GM19467 (cell line): ENCODE measurements around the gene IQCH.
"Not testable (repeated sequence)": the region's sequence is repeated elsewhere in the genome, so short reads cannot be mapped to it uniquely, and the experiment has no call there.

Experiments used
- ATAC-seq: cut with Tn5 transposase; IDR thresholded peaks from one replicate; pipeline ENCODE4 v1.9.1; 2021; ENCODE audit warnings: mild to moderate bottlenecking, moderate library complexity; ENCODE audit not compliant: unreplicated experiment

The IQCH gene

DNA sequence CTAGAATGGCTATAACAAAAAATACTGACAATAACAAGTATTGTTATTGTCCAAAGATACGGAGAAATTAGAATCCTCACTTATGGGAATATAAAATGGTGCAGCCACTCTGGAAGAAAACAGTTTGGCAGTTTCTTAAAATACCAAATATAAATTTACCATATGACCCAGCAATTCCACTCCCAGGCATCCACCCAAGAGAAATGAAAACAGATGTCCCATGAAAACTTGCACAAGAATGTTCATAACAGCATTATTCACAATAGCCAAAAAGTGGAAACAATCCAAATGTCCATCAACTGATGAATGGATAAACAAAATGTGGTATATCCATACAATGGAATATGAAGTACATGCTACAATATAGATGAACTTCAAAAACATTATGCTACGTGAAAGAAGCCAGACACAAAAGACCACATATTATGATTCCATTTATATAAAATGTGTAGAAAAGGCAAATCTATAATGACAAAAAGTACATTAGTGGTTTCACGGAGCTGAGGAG is 9.6 kb upstream of the IQCH start:
- ATAC-seq = no peak

DNA sequence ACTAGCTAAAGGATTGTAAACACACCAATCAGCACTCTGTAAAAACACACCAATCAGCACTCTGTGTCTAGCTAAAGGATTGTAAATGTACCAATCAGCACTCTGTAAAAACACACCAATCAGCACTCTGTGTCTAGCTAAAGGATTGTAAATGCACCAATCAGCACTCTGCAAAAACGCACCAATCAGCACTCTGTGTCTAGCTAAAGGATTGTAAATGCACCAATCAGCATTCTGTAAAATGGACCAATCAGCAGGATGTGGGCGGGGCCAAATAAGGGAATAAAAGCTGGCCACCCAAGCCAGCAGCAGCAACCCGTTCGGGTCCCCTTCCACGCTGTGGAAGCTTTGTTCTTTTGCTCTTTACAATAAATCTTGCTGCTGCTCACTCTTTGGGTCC is 8.0 kb upstream of the IQCH start:
- ATAC-seq = not testable (repeated sequence)

DNA sequence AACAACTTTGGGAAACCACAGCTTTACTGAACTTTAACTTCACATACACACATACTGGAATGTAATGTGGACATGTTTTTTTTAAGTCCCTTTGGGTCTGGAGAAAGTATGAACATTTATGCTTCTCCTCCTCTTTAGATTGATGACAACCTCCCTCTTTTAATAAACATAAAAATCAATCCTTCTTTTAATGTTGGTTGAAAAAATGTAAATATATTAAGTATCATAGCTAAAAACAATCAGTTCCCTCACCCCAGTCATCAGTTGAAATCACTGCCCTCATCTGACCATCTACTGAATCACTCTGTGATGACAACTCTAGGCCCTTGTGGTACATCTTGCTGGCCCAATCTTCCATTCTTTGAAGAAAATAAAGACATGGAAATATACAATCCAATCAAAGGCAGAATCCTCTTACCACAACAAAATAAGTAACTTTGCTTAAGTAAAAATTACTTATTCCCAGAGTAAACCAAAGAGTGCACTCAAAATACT is 6.5 kb upstream of the IQCH start:
- ATAC-seq = no peak

- ATAC-seq = no peak
Observed at GRCh38 chr15:67249830-67250229, 4.8 kb upstream of the IQCH start.

GRCh38 chr15:67251318-67251717 is 3.3 kb upstream of the IQCH start:
- ATAC-seq = no peak

DNA sequence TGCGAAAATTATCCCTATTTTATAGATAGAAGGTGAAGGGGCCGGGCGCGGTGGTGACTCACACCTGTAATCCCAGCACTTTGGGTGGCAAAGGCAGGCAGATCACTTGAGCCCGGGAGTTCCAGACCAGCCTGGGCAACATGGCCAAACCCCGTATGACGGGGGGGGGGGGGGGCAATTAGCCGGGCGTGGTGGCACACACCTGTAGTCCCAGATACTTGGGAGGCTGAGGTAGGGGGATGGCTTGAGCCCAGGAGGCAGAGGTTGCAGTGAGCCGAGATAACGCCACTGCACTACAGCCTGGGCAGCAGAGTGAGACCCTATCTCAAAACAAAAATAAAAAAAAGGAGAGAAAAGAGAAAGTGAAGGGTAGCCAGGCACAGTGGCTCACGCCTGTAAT is 1.5 kb upstream of the IQCH start:
- ATAC-seq = no peak

DNA sequence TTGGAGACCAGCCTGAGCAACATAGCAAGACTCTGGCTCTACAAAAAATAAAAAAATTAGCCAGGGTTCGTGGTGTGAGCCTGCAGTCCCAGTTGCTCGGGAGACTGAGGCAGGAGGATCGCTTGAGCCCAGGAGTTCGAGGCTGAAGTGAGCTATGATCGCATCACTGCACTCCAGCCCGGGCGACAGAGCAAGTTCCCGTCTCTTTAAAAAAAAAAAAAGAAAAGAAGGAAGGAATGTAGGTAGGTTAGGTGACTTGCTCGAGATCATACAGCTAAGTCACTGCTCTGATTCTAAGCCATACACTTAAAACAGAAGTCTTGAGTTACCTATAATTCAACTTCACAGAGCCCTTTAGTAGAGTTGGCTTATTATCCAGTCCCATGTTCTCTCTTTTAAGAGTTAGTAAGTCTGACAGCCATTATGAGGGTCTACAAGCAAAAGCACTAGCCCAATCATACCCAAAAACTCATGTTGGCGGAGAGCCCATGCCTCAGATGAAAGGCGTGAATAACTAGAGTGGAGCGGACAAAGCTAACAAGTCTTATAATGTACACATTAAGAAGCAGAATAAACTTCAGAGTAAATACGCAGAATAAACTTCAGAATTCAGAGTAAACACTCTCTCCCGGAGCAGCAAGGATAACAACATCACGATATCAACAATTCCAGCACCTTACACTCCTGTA is 893 bp upstream of the IQCH start:
- no peak for ATAC-seq

GRCh38 chr15:67256051-67256450 is 1.5 kb downstream of the IQCH start:
- ATAC-seq = no peak

- ATAC-seq = not testable (repeated sequence)
Observed at GRCh38 chr15:67258412-67258811, 3.8 kb downstream of the IQCH start.

- ATAC-seq = no peak
Observed at GRCh38 chr15:67259379-67259778, 4.8 kb downstream of the IQCH start.

GRCh38 chr15:67259806-67260205 is 5.2 kb downstream of the IQCH start:
- no peak for ATAC-seq

DNA sequence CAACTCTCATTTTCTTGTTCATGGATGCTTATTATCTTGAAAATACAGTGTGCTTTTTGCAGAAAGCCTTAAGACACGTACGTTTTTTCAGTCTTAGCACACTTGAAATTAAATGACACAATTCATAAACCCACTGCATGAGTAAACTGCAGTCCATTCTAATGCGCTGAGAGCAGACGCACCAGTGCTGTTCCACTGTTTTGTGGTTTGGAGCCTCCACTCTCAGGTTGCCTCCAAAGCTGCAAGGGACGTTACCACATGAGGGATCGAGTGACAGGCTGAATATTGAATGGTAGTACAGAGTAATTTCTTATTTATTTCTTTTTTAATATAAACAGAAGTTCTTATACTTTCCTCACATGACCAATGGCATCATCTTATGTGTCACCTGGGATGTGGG is 12.3 kb downstream of the IQCH start:
- no peak for ATAC-seq

DNA sequence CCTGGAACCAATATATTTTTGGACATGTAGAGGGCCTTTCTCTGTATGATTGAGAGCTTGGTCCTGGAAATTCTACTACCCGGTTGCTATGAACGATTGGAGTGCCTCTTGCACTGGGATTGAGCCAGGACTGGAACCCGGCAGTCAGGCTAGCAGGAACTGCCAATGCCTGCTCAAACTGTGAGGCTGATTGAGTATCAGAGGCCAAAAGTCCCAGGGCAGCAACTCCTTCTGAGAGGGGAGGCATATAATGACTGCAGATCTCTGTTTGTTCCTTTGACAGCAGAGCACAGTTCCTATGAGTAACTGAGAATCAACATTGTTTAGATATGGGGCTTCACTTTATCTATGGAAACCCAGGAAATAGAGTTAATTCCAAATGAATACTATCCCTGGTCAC is 12.9 kb downstream of the IQCH start:
- no peak for ATAC-seq

DNA sequence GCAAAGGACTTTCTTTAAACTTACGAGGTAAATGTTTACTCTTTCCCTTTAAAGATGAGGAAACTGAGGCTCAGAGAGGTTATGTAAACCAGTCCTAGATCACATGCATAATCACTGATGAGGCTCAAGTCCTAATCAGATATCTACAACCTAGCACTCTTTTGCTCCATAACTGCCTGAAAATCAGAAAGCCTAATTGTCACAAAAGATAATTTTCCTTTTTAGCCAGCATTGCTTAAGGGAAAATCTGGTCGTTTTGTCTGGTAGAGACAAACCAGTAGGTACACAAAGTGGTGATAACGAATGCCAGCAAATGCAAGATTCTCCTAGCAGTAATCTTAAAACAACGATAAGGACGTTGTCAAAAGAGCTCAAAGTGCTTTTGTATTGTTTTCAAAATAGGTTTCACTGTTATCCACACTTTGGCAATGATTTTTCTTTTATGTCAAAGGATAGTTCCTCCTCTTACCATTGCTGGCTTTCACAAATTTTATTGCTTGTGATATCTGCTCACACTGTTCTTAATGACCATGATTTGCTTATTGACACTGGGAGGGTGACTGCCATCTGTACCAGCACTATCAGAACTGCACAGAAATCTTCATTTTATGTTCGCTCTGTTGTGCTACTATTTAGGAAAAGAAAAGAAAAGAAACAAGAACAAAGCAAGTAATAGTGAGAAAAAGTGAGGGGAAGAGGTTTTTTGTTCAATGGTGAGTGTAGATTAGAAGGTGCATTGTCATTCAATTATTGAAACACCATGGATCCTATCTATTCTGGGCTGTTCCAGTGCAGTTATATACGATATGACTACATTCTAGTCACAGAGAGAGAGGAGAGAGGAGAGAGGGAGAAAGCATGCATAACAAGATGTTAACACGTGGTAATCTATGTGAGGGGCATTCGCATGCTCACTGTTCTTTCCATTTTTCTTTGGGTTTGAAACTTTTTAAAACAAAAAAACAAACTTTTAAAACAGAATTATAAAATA is 13.7 kb downstream of the IQCH start:
- no peak for ATAC-seq

DNA sequence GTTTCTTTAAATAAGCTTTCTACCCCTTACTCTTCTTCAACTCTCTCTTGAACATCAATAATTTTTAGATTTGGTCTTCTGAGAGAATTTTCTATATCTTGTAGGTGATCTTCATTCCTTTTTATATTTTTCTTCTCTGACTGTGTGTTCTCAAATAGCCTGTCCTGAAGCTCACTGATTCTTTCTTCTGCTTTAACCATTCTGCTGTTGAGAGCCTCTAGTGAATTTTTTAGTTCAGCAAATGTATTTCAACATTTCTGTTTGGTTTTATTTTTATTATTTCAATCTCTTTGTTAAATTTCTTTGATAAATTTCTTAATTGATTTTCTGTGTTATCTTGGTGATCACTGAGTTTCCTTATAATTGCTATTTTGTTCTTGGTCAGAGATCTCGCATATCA is 19.6 kb downstream of the IQCH start:
- ATAC-seq = no peak

GRCh38 chr15:67276666-67277065 is 22.1 kb downstream of the IQCH start:
- no peak for ATAC-seq

DNA sequence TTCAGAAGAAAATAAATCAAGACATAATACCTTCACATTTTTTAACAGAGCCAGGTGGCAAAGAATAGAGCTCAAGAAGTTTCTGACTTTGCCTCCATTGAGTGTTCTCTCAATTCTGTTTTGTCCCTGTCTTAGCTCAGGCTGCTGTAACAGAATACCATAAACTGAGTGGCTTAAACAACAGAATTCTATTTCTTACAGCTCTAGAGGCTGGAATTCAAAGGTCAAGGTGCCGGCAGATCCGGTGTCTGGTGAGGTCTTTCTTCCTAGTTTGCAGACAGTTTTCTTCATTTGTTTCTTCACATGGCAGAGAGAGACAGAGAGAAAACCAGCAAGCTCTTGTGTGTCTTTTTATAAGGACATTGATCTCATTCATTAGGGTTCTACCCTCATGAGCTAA is 25.6 kb downstream of the IQCH start:
- no peak for ATAC-seq

GRCh38 chr15:67281714-67282113 is 27.1 kb downstream of the IQCH start:
- no peak for ATAC-seq

DNA sequence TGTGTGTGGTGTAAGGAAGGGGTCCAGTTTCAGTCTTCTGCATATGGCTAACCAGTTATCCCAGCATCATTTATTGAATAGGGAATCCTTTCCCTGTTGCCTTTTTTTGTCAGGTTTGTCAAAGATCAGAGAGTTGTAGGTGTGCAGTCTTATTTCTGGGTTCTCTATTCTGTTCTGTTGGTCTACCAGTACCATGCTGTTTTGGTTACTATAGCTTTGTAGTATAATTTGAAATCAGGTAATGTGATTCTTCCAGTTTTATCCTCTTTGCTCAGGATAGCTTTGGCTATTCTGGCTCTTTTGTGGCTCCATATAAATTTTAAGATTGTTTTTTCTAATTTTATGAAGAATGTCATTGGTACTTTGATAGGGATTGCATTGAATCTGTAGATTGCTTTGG is 31.0 kb downstream of the IQCH start:
- not testable (repeated sequence) for ATAC-seq

DNA sequence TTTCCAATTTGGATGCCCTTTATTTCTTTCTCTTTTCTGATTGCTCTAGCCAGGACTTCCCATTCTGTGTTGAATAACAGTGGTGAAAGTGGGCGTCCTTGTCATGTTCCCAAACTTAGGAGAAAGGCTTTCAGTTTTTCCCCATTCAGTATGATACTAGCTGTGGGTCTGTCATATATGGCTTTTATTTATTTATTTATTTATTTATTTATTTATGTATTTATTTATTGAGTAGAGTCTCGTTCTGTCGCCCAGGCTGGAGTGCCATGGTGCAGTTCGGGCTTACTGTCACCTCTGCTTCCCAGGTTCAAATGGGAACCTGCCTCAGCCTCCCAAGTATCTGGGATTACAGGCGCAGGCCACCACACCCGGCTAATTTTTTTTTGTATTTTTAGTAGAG is 31.8 kb downstream of the IQCH start:
- not testable (repeated sequence) for ATAC-seq

DNA sequence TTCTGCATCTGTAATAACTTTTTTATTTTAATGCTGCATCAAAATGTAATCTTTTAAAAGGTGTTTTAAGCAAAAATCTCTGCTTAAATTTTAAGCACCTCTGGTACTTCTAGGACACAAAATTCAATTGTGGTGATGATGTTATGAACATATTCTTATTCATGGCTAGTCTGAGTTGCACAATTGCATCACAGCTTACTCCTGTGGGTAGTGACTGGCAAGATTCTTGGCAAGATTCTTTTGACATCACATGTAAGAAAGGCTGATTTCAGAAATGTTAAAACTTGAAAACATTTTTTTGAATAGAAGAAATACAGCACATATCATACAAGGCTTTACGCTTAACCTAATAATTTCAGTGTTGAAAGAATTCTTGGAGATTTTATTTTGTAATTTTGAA is 35.7 kb downstream of the IQCH start:
- no peak for ATAC-seq

DNA sequence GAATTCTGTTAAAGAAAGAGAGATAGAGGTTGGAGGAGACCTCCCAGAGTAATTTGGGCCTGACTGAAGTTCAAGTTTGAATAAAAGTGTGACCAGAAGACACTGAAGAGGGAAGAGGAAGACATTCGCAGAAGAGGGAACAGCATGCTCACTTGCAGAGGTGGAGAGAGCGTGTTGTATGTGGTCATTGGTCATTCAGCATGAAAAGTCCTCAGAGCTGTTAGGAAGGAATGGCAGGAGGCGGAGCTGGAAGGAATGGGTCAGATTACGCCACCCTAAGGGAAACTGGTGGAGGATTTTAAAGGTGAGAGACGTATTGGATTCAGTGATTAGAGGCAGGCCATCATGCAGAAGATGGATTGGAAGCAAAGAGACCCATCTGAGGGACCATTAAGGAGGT is 41.6 kb downstream of the IQCH start:
- no peak for ATAC-seq
